PC-9 (cell line): Measurements from ENCODE around the gene LILRA2.

ENCODE experiments used
- CTCF ChIP-seq: fragments of 200-600 bp; sonication (generic); conservative IDR thresholded peaks from 2 replicates; pipeline ENCODE4 v1.6.1; 2017; ENCODE audit warnings: mixed run types, antibody characterized with exemption, mild to moderate bottlenecking, moderate library complexity
- EZH2 ChIP-seq: fragments of 200-600 bp; sonication (generic); IDR thresholded peaks from 2 replicates; pipeline ENCODE4 v1.8.0; 2017; ENCODE audit warnings: antibody characterized with exemption, low read depth

GRCh38 chr19:54572696-54573311 lies 786 bp upstream of the LILRA2 start:
- TF ChIP-seq CTCF, result no peak
- TF ChIP-seq EZH2, result no peak
